GM12892 (cell line): Measurements from ENCODE around the gene NANOS2.

ENCODE experiments used
- DNase-seq: peaks from one replicate; pipeline ENCODE4 v3.0.0; 2011; ENCODE audit not compliant: insufficient read length
- FAIRE-seq: peaks from 2 replicates; lab custom pipeline; 2011; peaks lifted over from hg19 to GRCh38; lab: Jason Lieb, UNC
- POLR2A ChIP-seq: IDR thresholded peaks from 2 replicates; pipeline ENCODE4 v1.6.1; 2011; ENCODE audit warnings: low read depth, low read length, control low read depth
- POLR2AphosphoS5 ChIP-seq: IDR thresholded peaks from 2 replicates; pipeline ENCODE4 v1.6.1; 2011; ENCODE audit warnings: low read depth, low read length, control low read depth
- TAF1 ChIP-seq: IDR thresholded peaks from 2 replicates; pipeline ENCODE4 v1.6.1; 2011; ENCODE audit warnings: low read depth, mild to moderate bottlenecking, control low read depth, low read length, borderline replicate concordance

The NANOS2 gene

DNA sequence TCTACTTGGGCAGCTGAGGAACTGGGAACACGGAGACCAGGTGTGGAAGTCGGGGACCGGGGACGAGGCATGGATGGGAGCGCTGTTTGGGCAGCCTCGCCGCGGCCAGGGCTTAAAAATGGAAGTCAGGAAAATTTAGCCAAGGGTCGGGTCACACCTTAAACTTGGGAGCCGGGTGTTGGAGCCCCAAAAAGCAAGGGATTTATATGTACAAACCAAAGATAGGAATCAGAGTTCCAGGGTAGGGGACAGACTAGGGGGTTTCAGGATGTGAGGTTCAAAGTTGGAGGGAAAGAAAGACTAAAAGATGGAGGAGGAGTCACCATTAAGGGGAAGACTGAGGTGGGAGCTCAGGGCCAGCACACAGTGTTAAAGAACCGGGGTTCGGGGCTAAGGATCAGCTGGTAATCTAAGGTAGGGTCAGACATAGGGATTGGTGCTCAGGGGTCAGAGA, 49.9 kb downstream of the NANOS2 start:
- DNase-seq, result no peak
- no peak for TF ChIP-seq TAF1
- TF ChIP-seq POLR2A, result no peak
- TF ChIP-seq POLR2AphosphoS5, result no peak
- no peak for FAIRE-seq

DNA sequence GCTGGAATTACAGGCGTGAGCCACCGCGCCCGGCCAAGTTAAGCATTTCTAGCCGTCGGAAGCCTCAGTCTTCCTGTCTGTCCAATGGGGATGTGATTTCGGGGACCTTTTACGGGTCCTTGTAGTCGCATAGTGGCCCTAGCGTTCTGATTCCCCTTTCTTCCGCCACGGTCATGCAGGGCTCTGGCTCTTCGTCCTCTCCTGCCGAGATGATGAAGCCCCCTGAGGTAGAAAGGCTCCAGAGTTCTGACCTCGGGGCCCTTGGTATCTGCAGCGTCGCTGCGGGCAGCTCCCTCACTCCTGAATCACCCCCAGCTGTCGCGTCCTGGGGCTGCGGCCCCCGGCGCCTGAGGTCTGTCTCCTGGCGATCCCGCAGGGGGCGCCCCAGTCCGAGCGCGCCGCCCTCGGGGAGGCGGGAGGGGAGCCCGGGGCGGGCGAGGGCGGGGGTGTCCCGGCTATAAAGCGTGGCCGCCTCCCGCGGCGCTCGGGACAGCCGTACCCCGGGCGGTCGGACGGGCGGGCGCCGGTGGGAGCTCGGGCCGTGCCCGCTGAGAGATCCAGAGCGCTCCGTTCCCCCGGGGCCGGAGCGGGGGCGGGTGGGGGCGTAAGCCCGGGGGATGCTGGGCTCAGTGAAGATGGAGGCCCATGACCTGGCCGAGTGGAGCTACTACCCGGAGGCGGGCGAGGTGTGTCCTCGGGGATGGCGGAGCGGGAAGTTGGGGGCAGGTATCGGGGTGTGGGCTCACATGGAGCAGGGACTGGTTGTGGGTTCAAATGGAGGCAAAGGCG, 50.5 kb downstream of the NANOS2 start, which contains the start of gene FOXA3:
Gene FOXA3, plus strand, starts transcription at position 487 of the 789 bp plus-strand sequence. Its CDS starts 131 bp downstream, at position 618.
- no peak for TF ChIP-seq POLR2A
- no peak for TF ChIP-seq POLR2AphosphoS5
- no peak for TF ChIP-seq TAF1
- peak; percentile 85 for DNase-seq
- no peak for FAIRE-seq

DNA sequence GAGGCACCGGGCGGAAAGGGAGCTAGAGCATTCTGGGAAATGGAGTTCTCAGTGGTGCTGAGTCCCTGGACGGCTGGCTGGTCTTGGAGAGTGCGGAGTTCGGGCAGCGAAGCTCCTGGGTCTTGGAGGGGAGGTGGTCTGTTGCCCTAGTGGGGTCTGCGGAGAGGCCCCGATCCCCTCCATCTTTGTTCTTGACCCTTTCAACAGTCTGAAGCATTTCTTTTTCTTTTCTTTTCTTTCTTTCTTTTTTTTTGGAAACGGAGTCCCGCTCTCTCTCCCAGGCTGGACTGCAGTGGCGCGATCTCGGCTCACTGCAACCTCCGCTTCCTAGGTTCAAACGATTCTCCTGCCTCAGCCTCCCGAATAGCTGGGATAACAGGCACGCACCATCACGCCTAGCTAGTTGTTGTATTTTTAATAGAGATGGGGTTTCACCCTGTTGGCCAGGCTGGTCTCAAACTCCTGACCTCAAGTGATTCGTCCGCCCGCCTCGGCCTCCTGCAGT, 51.2 kb downstream of the NANOS2 start:
- no peak for DNase-seq
- no peak for TF ChIP-seq TAF1
- TF ChIP-seq POLR2AphosphoS5, result no peak
- no peak for TF ChIP-seq POLR2A
- no peak for FAIRE-seq
